ENCODE measurements around the gene CMTM3.
"Not testable (repeated sequence)": the region's sequence is repeated elsewhere in the genome, so short reads cannot be mapped to it uniquely, and the experiment has no call there.

The CMTM3 gene

GRCh38 chr16:66610111-66610820 lies 5.8 kb downstream of the CMTM3 start:
- DNase-seq, result no peak

DNA sequence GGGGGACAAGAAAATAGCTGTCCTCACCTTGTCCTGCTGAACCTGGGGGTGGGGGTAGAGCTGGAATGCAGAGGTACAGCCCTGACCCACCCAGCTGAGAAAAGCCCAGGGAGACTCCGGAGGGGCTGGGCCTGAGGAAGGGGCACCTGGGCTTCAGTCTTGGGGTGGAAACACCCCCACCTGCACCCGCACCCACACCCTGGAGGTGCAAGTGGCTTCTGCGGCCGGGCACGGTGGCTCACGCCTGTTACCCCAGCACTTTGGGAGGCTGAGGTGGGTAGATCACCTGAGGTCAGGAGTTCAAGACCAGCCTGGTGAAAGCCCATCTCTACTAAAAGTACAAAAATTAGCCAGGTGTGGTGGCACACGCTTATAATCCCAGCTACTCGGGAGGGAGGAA lies 7.4 kb downstream of the CMTM3 start:
- DNase-seq, result not testable (repeated sequence)

- DNase-seq, result no peak
Measured at GRCh38 chr16:66612422-66612821, 7.9 kb downstream of the CMTM3 start.

DNA sequence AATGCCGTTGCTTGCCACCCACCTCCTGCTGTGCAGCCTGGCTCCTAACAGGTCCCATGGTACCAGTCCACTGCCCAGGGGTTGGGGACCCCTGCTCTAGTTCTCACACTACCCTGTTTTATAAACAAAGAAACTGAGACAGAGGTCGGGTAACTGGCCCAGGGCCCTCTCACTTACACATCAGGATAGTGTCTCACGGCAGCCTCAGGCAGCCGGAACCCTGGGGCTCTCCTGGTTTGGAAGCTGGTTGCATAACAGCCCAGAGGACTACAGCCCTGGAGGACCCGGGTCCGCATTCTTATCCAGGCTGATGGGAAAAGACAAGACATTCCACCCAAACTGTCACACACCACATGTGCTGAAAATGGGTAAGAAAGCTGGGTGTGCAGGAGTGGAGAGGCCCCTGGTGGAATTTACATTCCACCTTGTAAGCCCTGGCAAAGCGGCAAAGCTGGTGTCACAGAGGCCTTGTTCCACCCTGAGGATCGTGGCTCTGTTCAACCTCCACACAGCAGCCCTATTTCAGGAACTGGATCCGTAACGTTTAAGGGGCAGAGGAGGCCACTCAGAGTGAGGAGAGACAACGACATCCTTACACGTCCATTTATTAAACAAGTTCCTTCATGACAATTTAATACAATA lies 9.8 kb downstream of the CMTM3 start:
- DNase-seq, result no peak

GRCh38 chr16:66616169-66616568 lies 11.7 kb downstream of the CMTM3 start:
- DNase-seq, result no peak

DNA sequence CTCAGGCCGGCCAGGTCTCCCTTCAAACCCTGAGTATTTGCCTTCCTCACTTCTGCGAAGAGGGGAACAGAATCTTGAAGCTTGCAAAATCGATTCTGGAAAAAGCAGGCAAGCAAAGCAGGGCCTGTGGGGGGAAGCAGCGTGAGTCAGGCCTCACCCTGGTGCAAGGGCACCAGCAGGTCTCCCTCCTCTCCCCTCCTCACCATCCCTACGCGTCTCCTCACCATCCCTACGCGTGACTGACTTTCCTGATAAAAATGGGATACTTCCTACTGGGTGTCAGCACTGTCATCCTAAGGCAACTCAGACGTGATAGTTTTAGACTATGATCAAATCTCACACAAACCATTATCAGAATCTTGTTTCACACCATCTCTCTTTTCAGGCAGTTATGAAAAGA lies 12.1 kb downstream of the CMTM3 start:
- DNase-seq, result no peak

DNA sequence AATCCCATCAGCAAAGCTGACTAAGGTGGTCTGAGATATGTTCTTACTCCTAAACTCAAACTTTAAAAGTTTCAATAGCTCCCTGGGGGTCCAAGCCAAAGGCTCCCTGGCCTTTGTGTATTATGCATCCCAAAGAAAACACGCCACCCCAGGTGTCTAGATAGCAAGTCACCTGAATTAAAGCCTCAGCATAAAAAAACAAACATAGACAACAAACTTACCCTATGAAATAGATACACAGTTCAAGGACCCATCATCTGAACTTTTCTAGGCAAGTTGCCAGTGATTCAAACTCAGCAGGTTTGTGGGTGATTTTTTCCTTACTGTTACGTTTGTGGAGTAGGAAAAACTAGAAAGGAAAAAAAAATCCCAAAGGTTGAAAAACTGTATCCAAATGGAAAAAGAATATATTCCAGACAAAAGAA lies 12.5 kb downstream of the CMTM3 start:
- DNase-seq, result no peak

- no peak for DNase-seq
Measured at GRCh38 chr16:66617728-66618127, 13.2 kb downstream of the CMTM3 start.

DNA sequence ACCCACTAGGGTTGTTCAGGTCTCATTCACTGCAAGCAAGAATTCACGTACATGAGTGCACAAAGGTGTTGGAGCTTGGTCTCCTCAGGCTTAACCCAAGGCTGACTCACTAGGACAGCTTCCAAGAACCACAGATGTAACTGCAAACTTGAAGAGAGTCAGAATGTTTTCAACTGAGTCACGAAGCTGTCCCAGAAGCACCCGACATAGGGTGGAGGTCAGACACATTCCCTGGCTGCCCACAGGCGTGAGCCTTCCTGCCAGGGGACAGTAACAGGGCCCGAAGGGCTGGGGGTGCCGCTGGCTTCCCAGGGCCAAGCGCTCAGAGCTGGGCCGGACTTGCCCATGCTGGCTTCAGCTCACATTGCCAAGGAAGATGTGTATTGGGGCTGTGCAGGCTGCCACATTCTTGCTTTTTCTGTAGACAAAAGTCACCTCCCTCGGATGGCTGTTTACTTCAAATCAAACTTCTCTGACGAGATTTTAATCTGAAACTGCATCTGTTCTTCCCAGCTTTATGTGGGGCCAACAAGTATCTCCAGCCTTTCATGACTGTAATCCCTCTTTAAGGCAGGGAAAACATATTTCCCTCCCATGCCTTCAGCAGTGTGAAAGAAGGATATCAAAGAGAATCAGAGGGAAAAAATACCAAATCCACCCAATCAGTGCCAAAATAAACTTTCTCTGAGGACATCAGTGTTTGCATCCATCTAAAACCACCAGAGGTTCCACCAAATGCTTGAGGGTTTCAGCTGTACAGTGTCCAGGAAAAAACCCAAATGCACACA lies 14.3 kb downstream of the CMTM3 start:
- no peak for DNase-seq

DNA sequence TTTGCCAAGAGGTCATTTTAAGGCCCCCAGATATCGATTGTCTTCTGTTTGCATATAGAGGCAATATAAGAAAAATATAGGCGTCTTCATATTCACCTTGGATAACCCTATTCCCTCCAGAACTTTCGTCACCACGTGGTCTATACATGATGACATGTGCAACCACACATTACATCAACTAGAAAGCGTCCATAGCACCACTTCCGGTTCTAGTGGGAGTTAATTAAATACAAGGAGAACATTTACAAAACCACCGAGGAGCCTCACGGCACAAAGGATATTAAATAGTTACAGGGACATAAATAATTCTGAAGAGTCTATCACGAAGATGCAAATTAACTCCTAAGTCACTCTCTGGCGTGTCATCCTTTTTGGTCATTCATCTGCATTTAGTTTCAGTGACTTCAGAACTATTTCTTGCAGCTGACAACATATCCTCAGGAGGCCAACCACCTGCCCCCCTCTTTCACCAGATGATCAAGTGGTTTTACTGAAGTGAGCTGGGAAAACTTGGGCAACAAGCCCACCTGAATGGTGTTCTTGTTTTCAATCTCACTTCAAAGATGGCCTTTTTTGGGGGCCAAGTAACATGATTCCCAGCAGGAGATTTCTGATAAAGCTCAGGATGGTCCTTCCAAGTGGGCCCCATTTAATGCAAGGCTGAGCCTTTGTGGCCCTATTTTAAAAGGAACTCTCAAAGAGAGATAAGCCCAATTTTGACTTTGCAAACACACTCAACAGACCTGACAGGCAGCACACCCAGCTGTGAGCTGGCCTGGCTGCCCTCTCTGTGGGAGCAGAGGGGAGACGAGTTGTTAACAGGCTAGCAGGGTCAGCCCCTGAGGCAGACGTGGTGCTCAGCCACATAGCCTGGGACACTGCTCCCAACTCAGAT lies 15.3 kb downstream of the CMTM3 start:
- no peak for DNase-seq

DNA sequence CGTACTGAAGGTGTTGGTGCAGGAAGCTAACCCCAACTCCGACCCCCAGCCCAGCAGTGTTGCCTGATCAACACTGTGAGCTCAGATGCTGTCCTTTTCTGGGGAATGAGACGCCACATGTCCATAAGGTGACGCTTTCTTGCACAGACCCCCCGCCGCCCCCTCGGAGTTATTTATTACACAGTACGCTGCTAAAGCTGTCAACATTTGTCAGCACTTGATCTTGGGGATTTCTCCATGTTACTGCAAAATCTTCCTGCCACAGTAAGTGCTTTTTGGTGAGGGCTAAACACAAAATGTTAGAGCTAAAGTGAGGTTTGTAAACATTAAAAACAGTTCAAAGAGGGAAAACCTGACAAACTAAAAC lies 15.9 kb downstream of the CMTM3 start:
- DNase-seq, result no peak

DNA sequence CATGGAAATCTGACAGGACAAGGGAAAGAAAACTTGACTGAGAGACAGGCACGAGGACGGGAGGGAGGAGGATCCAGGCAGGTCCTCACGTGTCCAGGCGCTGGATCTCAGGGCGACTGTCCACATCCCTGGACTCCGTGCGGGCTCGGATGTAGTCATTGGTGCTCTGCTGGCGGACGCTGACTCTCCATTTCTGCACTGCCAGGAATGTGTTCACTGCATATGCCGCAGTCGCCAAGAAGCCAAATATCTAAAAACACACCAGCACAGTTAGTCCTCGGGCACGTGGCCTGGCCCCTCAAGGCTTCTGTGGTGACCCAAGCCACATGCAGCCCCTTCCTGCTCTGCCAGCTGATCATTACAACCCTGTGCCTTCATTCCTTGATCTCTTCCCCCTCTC lies 17.5 kb downstream of the CMTM3 start:
- DNase-seq, result no peak

- DNase-seq, result no peak
Measured at GRCh38 chr16:66622863-66623262, 18.4 kb downstream of the CMTM3 start.

DNA sequence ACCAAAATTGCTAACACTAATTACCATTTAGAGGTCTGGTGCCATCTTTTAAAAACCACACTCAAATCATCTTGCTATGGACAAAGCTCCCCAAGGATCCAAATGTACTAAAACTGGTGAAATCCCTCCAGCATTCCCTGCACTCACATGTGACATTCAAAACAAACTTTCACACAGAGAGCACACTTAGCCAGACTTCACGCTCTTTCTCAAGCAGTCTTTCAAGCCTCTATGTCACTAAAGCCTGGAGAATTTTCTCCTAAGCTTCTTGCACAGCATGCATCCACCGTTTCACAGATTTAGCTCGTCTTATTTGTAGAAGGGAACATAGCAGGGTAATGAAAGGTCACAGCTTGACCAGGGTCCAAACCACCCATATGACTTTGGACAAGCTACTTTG lies 19.3 kb downstream of the CMTM3 start:
- DNase-seq, result no peak

GRCh38 chr16:66627611-66628378 lies 23.3 kb downstream of the CMTM3 start:
- DNase-seq, result not testable (repeated sequence)

DNA sequence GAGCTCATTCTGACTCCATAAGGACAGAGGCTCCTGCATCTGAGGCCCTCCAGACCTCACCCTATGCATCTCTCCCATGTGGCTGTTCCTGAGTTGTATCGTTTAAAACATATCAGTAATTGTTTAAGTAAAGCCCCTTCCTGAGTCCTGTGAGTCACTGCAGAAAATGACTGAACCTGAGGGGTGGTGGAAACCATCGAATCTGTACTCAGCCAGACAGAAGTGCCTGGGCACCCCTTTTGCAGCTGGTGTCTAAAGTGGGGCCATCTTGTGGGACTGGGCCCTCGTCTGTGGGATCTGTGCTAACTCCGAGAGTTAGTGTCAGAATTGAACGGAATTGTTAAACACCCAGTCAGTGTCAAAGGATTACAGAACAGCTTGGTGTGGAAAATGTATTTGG lies 25.4 kb downstream of the CMTM3 start:
- DNase-seq, result no peak

DNA sequence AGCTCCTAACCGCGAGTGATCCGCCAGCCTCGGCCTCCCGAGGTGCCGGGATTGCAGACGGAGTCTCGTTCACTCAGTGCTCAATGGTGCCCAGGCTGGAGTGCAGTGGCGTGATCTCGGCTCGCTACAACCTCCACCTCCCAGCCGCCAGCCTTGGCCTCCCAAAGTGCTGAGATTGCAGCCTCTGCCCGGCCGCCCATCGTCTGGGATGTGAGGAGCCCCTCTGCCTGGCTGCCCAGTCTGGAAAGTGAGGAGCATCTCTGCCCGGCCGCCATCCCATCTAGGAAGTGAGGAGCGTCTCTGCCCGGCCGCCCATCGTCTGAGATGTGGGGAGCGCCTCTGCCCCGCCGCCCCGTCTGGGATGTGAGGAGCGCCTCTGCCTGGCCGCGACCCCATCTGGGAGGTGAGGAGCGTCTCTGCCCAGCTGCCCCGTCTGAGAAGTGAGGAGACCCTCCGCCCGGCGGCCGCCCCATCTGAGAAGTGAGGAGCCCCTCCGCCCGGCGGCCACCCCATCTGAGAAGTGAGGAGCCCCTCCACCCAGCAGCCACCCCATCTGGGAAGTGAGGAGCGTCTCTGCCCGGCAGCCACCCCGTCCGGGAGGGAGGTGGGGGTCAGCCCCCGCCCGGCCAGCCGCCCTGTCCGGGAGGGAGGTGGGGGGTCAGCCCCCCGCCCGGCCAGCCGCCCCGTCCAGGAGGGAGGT lies 26.2 kb downstream of the CMTM3 start:
- not testable (repeated sequence) for DNase-seq

DNA sequence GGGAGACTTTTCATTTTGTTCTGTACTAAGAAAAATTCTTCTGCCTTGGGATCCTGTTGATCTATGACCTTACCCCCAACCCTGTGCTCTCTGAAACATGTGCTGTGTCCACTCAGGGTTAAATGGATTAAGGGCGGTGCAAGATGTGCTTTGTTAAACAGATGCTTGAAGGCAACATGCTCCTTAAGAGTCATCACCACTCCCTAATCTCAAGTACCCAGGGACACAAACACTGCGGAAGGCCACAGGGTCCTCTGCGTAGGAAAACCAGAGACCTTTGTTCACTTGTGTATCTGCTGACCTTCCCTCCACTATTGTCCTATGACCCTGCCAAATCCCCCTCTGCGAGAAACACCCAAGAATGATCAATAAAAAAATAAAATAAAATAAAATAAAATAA lies 27.1 kb downstream of the CMTM3 start:
- DNase-seq, result not testable (repeated sequence)

GRCh38 chr16:66634527-66635196 lies 30.2 kb downstream of the CMTM3 start:
- no peak for DNase-seq

- no peak for DNase-seq
Measured at GRCh38 chr16:66635406-66635805, 30.9 kb downstream of the CMTM3 start.

- DNase-seq, result no peak
Measured at GRCh38 chr16:66636199-66636598, 31.7 kb downstream of the CMTM3 start.

Measured in COR-L47 (cell line).